Activated T-cell treated with anti-CD3 and anti-CD28 coated beads, Interleukin-2, amount 50 U/mL, for 24 hours (primary cell): ENCODE measurements around the gene MSI2.

Experiments
- DNase-seq: peaks from one replicate; pipeline ENCODE4 v3.0.0-alpha.2; 2020
- H3K27ac Mint-ChIP-seq: 2 replicates; pipeline ENCODE4 v1.8.0; 2020; ENCODE audit warnings: mild to moderate bottlenecking, mixed read lengths
- H3K27me3 Mint-ChIP-seq: 2 replicates; pipeline ENCODE4 v1.8.0; 2020; ENCODE audit warnings: mixed read lengths
- H3K36me3 Mint-ChIP-seq: 2 replicates; pipeline ENCODE4 v1.8.0; 2020; ENCODE audit warnings: low read depth, mixed read lengths
- H3K4me1 Mint-ChIP-seq: 2 replicates; pipeline ENCODE4 v1.8.0; 2020; ENCODE audit warnings: low read depth, mixed read lengths
- H3K4me3 Mint-ChIP-seq: 2 replicates; pipeline ENCODE4 v1.8.0; 2020; ENCODE audit warnings: mild to moderate bottlenecking, moderate library complexity, mixed read lengths
- H3K9me3 Mint-ChIP-seq: 2 replicates; pipeline ENCODE4 v1.8.0; 2020; ENCODE audit warnings: mixed read lengths

Gene MSI2

GRCh38 chr17:57357830-57358430 is 101.6 kb downstream of the MSI2 start:
- Mint-ChIP-seq H3K9me3 (no peaks in the 10 kb centered on the region), H3K4me1 (peaks cover 60% of the 10 kb centered on the region), H3K4me3 (no peak overlapping the region), H3K27me3 (no peaks in the 10 kb centered on the region), H3K36me3 (peaks cover 6% of the 10 kb centered on the region), H3K27ac (peak overlapping the region; percentile 56)
- DNase-seq: peak; percentile 27

GRCh38 chr17:57360266-57360665 is 103.9 kb downstream of the MSI2 start:
- peaks cover 11% of the 10 kb centered on the region for H3K36me3 Mint-ChIP-seq

GRCh38 chr17:57362797-57363556 is 106.7 kb downstream of the MSI2 start:
- no peak for DNase-seq
- H3K27ac Mint-ChIP-seq: no peak overlapping the region
- no peak overlapping the region for H3K4me3 Mint-ChIP-seq
- H3K9me3 Mint-ChIP-seq: no peaks in the 10 kb centered on the region
- no peaks in the 10 kb centered on the region for H3K27me3 Mint-ChIP-seq
- H3K4me1 Mint-ChIP-seq: peaks cover 31% of the 10 kb centered on the region
- H3K36me3 Mint-ChIP-seq: peaks cover 11% of the 10 kb centered on the region

More at GRCh38 chr17:57360266-57360665, 103.9 kb downstream of the MSI2 start:
- no peak overlapping the region for H3K4me3 Mint-ChIP-seq
- DNase-seq: peak; percentile 17
- H3K27me3 Mint-ChIP-seq: no peaks in the 10 kb centered on the region
- H3K4me1 Mint-ChIP-seq: peaks cover 39% of the 10 kb centered on the region
- no peak overlapping the region for H3K27ac Mint-ChIP-seq
- H3K9me3 Mint-ChIP-seq: no peaks in the 10 kb centered on the region

GRCh38 chr17:57363580-57363979 is 107.3 kb downstream of the MSI2 start:
- Mint-ChIP-seq H3K36me3 (peaks cover 11% of the 10 kb centered on the region), H3K4me1 (peaks cover 27% of the 10 kb centered on the region), H3K9me3 (no peaks in the 10 kb centered on the region), H3K4me3 (no peak overlapping the region), H3K27me3 (no peaks in the 10 kb centered on the region), H3K27ac (no peak overlapping the region)
- no peak for DNase-seq

- no peak for DNase-seq
- no peak overlapping the region for H3K4me3 Mint-ChIP-seq
- H3K27me3 Mint-ChIP-seq: no peaks in the 10 kb centered on the region
- H3K36me3 Mint-ChIP-seq: peaks cover 11% of the 10 kb centered on the region
- H3K4me1 Mint-ChIP-seq: peaks cover 32% of the 10 kb centered on the region
- peak overlapping the region; percentile 34 for H3K27ac Mint-ChIP-seq
- no peaks in the 10 kb centered on the region for H3K9me3 Mint-ChIP-seq
Measured at GRCh38 chr17:57363998-57364643, 107.8 kb downstream of the MSI2 start.

GRCh38 chr17:57365420-57365819 is 109.1 kb downstream of the MSI2 start:
- Mint-ChIP-seq H3K27ac (peak overlapping the region; percentile 10), H3K36me3 (peaks cover 11% of the 10 kb centered on the region), H3K27me3 (no peaks in the 10 kb centered on the region), H3K4me3 (no peak overlapping the region), H3K4me1 (peaks cover 40% of the 10 kb centered on the region), H3K9me3 (no peaks in the 10 kb centered on the region)
- DNase-seq: no peak

GRCh38 chr17:57366177-57366557 is 109.8 kb downstream of the MSI2 start:
- peaks cover 40% of the 10 kb centered on the region for H3K4me1 Mint-ChIP-seq
- no peak for DNase-seq
- H3K27ac Mint-ChIP-seq: no peak overlapping the region
- H3K27me3 Mint-ChIP-seq: no peaks in the 10 kb centered on the region
- H3K36me3 Mint-ChIP-seq: peaks cover 11% of the 10 kb centered on the region
- H3K4me3 Mint-ChIP-seq: no peak overlapping the region
- no peaks in the 10 kb centered on the region for H3K9me3 Mint-ChIP-seq

GRCh38 chr17:57366558-57367351 is 110.4 kb downstream of the MSI2 start:
- Mint-ChIP-seq H3K36me3 (peaks cover 11% of the 10 kb centered on the region), H3K4me1 (peaks cover 39% of the 10 kb centered on the region), H3K9me3 (no peaks in the 10 kb centered on the region), H3K27ac (peak overlapping the region; percentile 29), H3K27me3 (no peaks in the 10 kb centered on the region), H3K4me3 (no peak overlapping the region)
- no peak for DNase-seq

- H3K27ac Mint-ChIP-seq: peak overlapping the region; percentile 54
- H3K4me3 Mint-ChIP-seq: no peak overlapping the region
- no peaks in the 10 kb centered on the region for H3K9me3 Mint-ChIP-seq
- DNase-seq: no peak
- peaks cover 34% of the 10 kb centered on the region for H3K4me1 Mint-ChIP-seq
- H3K27me3 Mint-ChIP-seq: no peaks in the 10 kb centered on the region
- H3K36me3 Mint-ChIP-seq: peaks cover 11% of the 10 kb centered on the region
Measured at GRCh38 chr17:57368637-57369336, 112.5 kb downstream of the MSI2 start.

GRCh38 chr17:57369509-57369945 is 113.2 kb downstream of the MSI2 start:
- Mint-ChIP-seq H3K4me1 (peaks cover 34% of the 10 kb centered on the region), H3K4me3 (no peak overlapping the region), H3K27me3 (no peaks in the 10 kb centered on the region), H3K9me3 (no peaks in the 10 kb centered on the region), H3K36me3 (peaks cover 9% of the 10 kb centered on the region), H3K27ac (peak overlapping the region; percentile 41)
- DNase-seq: no peak

GRCh38 chr17:57370037-57370581 is 113.8 kb downstream of the MSI2 start:
- H3K36me3 Mint-ChIP-seq: peaks cover 9% of the 10 kb centered on the region
- no peaks in the 10 kb centered on the region for H3K9me3 Mint-ChIP-seq
- H3K4me3 Mint-ChIP-seq: no peak overlapping the region
- no peak overlapping the region for H3K27ac Mint-ChIP-seq
- H3K27me3 Mint-ChIP-seq: no peaks in the 10 kb centered on the region
- DNase-seq: no peak
- peaks cover 34% of the 10 kb centered on the region for H3K4me1 Mint-ChIP-seq

- H3K4me3 Mint-ChIP-seq: no peak overlapping the region
- no peaks in the 10 kb centered on the region for H3K9me3 Mint-ChIP-seq
- H3K4me1 Mint-ChIP-seq: peaks cover 33% of the 10 kb centered on the region
- peaks cover 13% of the 10 kb centered on the region for H3K36me3 Mint-ChIP-seq
- no peaks in the 10 kb centered on the region for H3K27me3 Mint-ChIP-seq
- no peak for DNase-seq
- no peak overlapping the region for H3K27ac Mint-ChIP-seq
Measured at GRCh38 chr17:57370619-57371018, 114.3 kb downstream of the MSI2 start.

- Mint-ChIP-seq H3K27ac (no peak overlapping the region), H3K4me3 (no peak overlapping the region), H3K9me3 (no peaks in the 10 kb centered on the region), H3K4me1 (peaks cover 21% of the 10 kb centered on the region), H3K36me3 (peaks cover 18% of the 10 kb centered on the region), H3K27me3 (no peaks in the 10 kb centered on the region)
- DNase-seq: no peak
Measured at GRCh38 chr17:57372156-57372555, 115.8 kb downstream of the MSI2 start.

- Mint-ChIP-seq H3K27me3 (no peaks in the 10 kb centered on the region), H3K36me3 (peaks cover 18% of the 10 kb centered on the region), H3K27ac (no peak overlapping the region), H3K4me3 (no peak overlapping the region), H3K4me1 (peaks cover 21% of the 10 kb centered on the region), H3K9me3 (no peaks in the 10 kb centered on the region)
- DNase-seq: no peak
Measured at GRCh38 chr17:57373048-57373447, 116.7 kb downstream of the MSI2 start.
